H9 (cell line): ENCODE results near the gene EED. TPM values are rescaled to one million over a fixed set of nuclear protein-coding genes. Genes with fewer than 3 reads are reported as not detected.

Experiments used
- DNase-seq: peaks from one replicate; pipeline ENCODE4 v3.0.0-alpha.2; 2017
- H2AFZ ChIP-seq: one replicate; pipeline ENCODE4 v1.6.1; 2013; ENCODE audit warnings: mild to moderate bottlenecking, low read length, control low read depth, moderate library complexity
- H2AK5ac ChIP-seq: 2 replicates; pipeline ENCODE4 v1.6.1; 2013; ENCODE audit warnings: low read length, control low read depth, mixed read lengths; ENCODE audit not compliant: insufficient read length
- H2BK120ac ChIP-seq: one replicate; pipeline ENCODE4 v1.6.1; 2013; ENCODE audit warnings: low read depth, mild to moderate bottlenecking, low read length, control low read depth, inconsistent platforms; ENCODE audit not compliant: poor library complexity, severe bottlenecking
- H2BK12ac ChIP-seq: 2 replicates; pipeline ENCODE4 v1.6.1; 2013; ENCODE audit warnings: low read length, control low read depth, mixed read lengths, low read depth; ENCODE audit not compliant: insufficient read length
- H2BK15ac ChIP-seq: 2 replicates; pipeline ENCODE4 v1.6.1; 2013; ENCODE audit warnings: low read depth, low read length, control low read depth
- H2BK20ac ChIP-seq: one replicate; pipeline ENCODE4 v1.6.1; 2013; ENCODE audit warnings: low read depth, mild to moderate bottlenecking, low read length, control low read depth, inconsistent platforms; ENCODE audit not compliant: poor library complexity, severe bottlenecking
- H2BK5ac ChIP-seq: 2 replicates; pipeline ENCODE4 v1.6.1; 2013; ENCODE audit warnings: low read length, control low read depth, mixed read lengths; ENCODE audit not compliant: insufficient read length
- H3K14ac ChIP-seq: 2 replicates; pipeline ENCODE4 v1.6.1; 2013; ENCODE audit warnings: low read length, control low read depth; ENCODE audit not compliant: insufficient read depth
- H3K18ac ChIP-seq: 2 replicates; pipeline ENCODE4 v1.6.1; 2013; ENCODE audit warnings: low read depth, mild to moderate bottlenecking, mixed read lengths, low read length, control low read depth; ENCODE audit not compliant: insufficient read length
- H3K23ac ChIP-seq: 2 replicates; pipeline ENCODE4 v1.6.1; 2013; ENCODE audit warnings: low read length, control low read depth, mixed read lengths, low read depth; ENCODE audit not compliant: insufficient read length
- H3K23me2 ChIP-seq: 2 replicates; pipeline ENCODE4 v1.6.1; 2013; ENCODE audit warnings: low read depth, mild to moderate bottlenecking, mixed read lengths, low read length, control low read depth; ENCODE audit not compliant: insufficient read length, poor library complexity, severe bottlenecking
- H3K27ac ChIP-seq: 2 replicates; pipeline ENCODE4 v1.5.1; 2013; ENCODE audit warnings: low read length, control low read depth, mixed read lengths, low read depth; ENCODE audit not compliant: insufficient read length
- H3K27me3 ChIP-seq: 2 replicates; pipeline ENCODE4 v1.6.1; 2013; ENCODE audit warnings: low read length, control low read depth, inconsistent platforms; ENCODE audit not compliant: insufficient read depth
- H3K4ac ChIP-seq: 2 replicates; pipeline ENCODE4 v1.6.1; 2013; ENCODE audit warnings: low read depth, mild to moderate bottlenecking, control low read depth, inconsistent platforms, low read length, moderate library complexity
- H3K4me1 ChIP-seq: 2 replicates; pipeline ENCODE4 v1.6.1; 2013; ENCODE audit warnings: low read length, control low read depth, inconsistent platforms; ENCODE audit not compliant: insufficient read depth
- H3K4me2 ChIP-seq: 2 replicates; pipeline ENCODE4 v1.6.1; 2013; ENCODE audit warnings: low read length, control low read depth, mixed read lengths; ENCODE audit not compliant: insufficient read length, insufficient read depth
- H3K56ac ChIP-seq: 2 replicates; pipeline ENCODE4 v1.6.1; 2013; ENCODE audit warnings: low read depth, mild to moderate bottlenecking, mixed read lengths, low read length, control low read depth; ENCODE audit not compliant: insufficient read length
- H3K79me1 ChIP-seq: 2 replicates; pipeline ENCODE4 v1.6.1; 2013; ENCODE audit warnings: low read depth, mild to moderate bottlenecking, moderate library complexity, low read length, control low read depth, inconsistent platforms; ENCODE audit not compliant: insufficient read depth, poor library complexity, severe bottlenecking
- H3K79me2 ChIP-seq: 2 replicates; pipeline ENCODE4 v1.6.1; 2013; ENCODE audit warnings: low read length, control low read depth, inconsistent platforms; ENCODE audit not compliant: insufficient read depth
- H3K9ac ChIP-seq: 2 replicates; pipeline ENCODE4 v1.6.1; 2013; ENCODE audit warnings: low read length, control low read depth, mixed read lengths; ENCODE audit not compliant: insufficient read length; ENCODE audit errors: extremely low read depth
- H3K9me3 ChIP-seq: one replicate; pipeline ENCODE4 v1.6.1; 2013; ENCODE audit warnings: low read depth, low read length, inconsistent platforms; ENCODE audit not compliant: control insufficient read depth
- H3T11ph ChIP-seq: one replicate; pipeline ENCODE4 v1.6.1; 2013; ENCODE audit warnings: mild to moderate bottlenecking, low read length, control low read depth, inconsistent platforms
- H4K20me1 ChIP-seq: one replicate; pipeline ENCODE4 v1.6.1; 2013; ENCODE audit not compliant: control insufficient read depth, insufficient read length, insufficient read depth
- H4K5ac ChIP-seq: 2 replicates; pipeline ENCODE4 v1.6.1; 2013; ENCODE audit warnings: low read depth, mild to moderate bottlenecking, mixed read lengths, low read length, control low read depth; ENCODE audit not compliant: insufficient read length
- H4K8ac ChIP-seq: replicated peaks from 2 replicates; pipeline ENCODE4 v1.6.1; 2013; ENCODE audit warnings: low read length, control low read depth, mixed read lengths, low read depth; ENCODE audit not compliant: insufficient read length
- H4K91ac ChIP-seq: 2 replicates; pipeline ENCODE4 v1.6.1; 2013; ENCODE audit warnings: low read depth, mild to moderate bottlenecking, moderate library complexity, mixed read lengths, low read length, control low read depth; ENCODE audit not compliant: insufficient read length
- H3K27ac Mint-ChIP-seq, 3 experiments: 2 replicates in 2 of 3; 3 replicates in 1 of 3; pipeline ENCODE4 v1.8.0; 2020 to 2021; ENCODE audit warnings: mixed read lengths in 3 of 3, mild to moderate bottlenecking in 1 of 3, moderate library complexity in 1 of 3
- H3K27me3 Mint-ChIP-seq: 2 replicates; pipeline ENCODE4 v1.8.0; 2021; ENCODE audit warnings: low read depth, mild to moderate bottlenecking, moderate library complexity, mixed read lengths
- H3K36me3 Mint-ChIP-seq, 3 experiments: 2 replicates in 2 of 3; 3 replicates in 1 of 3; pipeline ENCODE4 v1.8.0; 2020 to 2021; ENCODE audit warnings: low read depth in 3 of 3, mixed read lengths in 3 of 3; ENCODE audit not compliant: insufficient read depth in 1 of 3
- H3K4me1 Mint-ChIP-seq, 2 experiments: 2 replicates each; pipeline ENCODE4 v1.8.0; 2020; ENCODE audit warnings: mixed read lengths in 2 of 2
- H3K4me3 Mint-ChIP-seq, 2 experiments: 2 replicates in 1 of 2; 3 replicates in 1 of 2; pipeline ENCODE4 v1.8.0; 2020 to 2021; ENCODE audit warnings: mild to moderate bottlenecking in 2 of 2, mixed read lengths in 2 of 2, moderate library complexity in 1 of 2
- H3K9me3 Mint-ChIP-seq, 2 experiments: 2 replicates in 1 of 2; 3 replicates in 1 of 2; pipeline ENCODE4 v1.8.0; 2020; ENCODE audit warnings: mild to moderate bottlenecking in 2 of 2, mixed read lengths in 2 of 2, moderate library complexity in 1 of 2
- WGBS: extraction: QIAGEN DNeasy Blood & Tissue Kit; methylation state at CpG from one replicate; pipeline ENCODE4 v1.1.7; 2013; ENCODE audit warnings: missing lambda C conversion rate, low lambda C conversion rate, mixed read lengths; ENCODE audit not compliant: insufficient read length; ENCODE audit errors: extremely low coverage; 5-methylcytosine and 5-hydroxymethylcytosine counted together
- total RNA-seq: library from RNA; stranded (reverse); gene quantifications from 2 replicates; pipeline ENCODE4 v1.2.1, GENCODE V29; 2021
- TF ChIP-seq, protein P1 (sequence below): fragments of 200-600 bp; sonication (generic); conservative IDR thresholded peaks from 3 replicates; pipeline ENCODE4 v1.8.0; 2021; ENCODE audit warnings: antibody characterized with exemption, mild to moderate bottlenecking

Gene EED
- total RNA-seq, 1 experiment from 2014 or later = 34.1 TPM

DNA sequence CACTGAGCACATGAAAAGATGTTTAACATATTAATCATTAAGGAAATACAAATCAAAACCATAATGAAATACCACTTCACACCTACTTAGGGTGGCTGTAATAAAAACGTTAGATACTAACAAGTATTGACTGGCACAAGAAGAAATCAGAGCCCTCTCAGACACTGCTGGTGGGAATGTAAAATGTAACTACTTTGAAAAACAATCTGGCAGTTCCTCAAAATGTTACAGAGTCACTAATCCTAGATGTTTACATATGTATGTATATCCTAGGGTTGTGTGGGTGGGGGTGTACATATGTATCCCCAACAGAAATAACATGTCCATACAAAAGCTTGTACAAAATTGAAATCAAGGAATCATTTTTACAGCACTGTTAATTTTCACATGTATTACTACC is 15.2 kb downstream of the EED start:
- no peak overlapping the region for H2BK12ac ChIP-seq
- no peaks in the 10 kb centered on the region for H4K20me1 ChIP-seq
- WGBS = no CpG with 5 or more reads among the region's 1 CpG
- no peak overlapping the region for H2BK120ac ChIP-seq
- no peak overlapping the region for H3K9ac ChIP-seq
- no peak overlapping the region for H3K18ac ChIP-seq
- no peak overlapping the region for H3K4ac ChIP-seq
- no peak overlapping the region for H4K91ac ChIP-seq
- TF ChIP-seq, protein P1, sequence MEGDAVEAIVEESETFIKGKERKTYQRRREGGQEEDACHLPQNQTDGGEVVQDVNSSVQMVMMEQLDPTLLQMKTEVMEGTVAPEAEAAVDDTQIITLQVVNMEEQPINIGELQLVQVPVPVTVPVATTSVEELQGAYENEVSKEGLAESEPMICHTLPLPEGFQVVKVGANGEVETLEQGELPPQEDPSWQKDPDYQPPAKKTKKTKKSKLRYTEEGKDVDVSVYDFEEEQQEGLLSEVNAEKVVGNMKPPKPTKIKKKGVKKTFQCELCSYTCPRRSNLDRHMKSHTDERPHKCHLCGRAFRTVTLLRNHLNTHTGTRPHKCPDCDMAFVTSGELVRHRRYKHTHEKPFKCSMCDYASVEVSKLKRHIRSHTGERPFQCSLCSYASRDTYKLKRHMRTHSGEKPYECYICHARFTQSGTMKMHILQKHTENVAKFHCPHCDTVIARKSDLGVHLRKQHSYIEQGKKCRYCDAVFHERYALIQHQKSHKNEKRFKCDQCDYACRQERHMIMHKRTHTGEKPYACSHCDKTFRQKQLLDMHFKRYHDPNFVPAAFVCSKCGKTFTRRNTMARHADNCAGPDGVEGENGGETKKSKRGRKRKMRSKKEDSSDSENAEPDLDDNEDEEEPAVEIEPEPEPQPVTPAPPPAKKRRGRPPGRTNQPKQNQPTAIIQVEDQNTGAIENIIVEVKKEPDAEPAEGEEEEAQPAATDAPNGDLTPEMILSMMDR = no peak
- Mint-ChIP-seq H3K4me3 (no peak overlapping the region), H3K9me3 (no peaks in the 10 kb centered on the region; a peak in 1 of 5 replicates), H3K27me3 (no peaks in the 10 kb centered on the region), H3K36me3 (peaks cover 20 to 53% (median 42%) of the 10 kb centered on the region in 3 experiments), H3K4me1 (0 out of 4 replicates have a peak, but pooled peaks cover 0 to 2% of the 10 kb centered on the region in 2 experiments), H3K27ac (no peak overlapping the region)
- H3K27ac ChIP-seq = no peak overlapping the region
- H4K8ac ChIP-seq = no peak overlapping the region
- no peaks in the 10 kb centered on the region for H3K4me1 ChIP-seq
- no peak overlapping the region for H2BK20ac ChIP-seq
- no peaks in the 10 kb centered on the region for H3K27me3 ChIP-seq
- no peak overlapping the region for H3K4me2 ChIP-seq
- no peaks in the 10 kb centered on the region for H3K23me2 ChIP-seq
- H2AK5ac ChIP-seq = no peak overlapping the region
- no peak overlapping the region for H3T11ph ChIP-seq
- no peak overlapping the region for H4K5ac ChIP-seq
- no peak overlapping the region for H3K56ac ChIP-seq
- no peak overlapping the region for H2BK15ac ChIP-seq
- no peak for DNase-seq
- H3K79me2 ChIP-seq = no peaks in the 10 kb centered on the region
- no peak overlapping the region for H3K23ac ChIP-seq
- no peak overlapping the region for H2BK5ac ChIP-seq
- H3K9me3 ChIP-seq = no peaks in the 10 kb centered on the region
- H3K79me1 ChIP-seq = no peaks in the 10 kb centered on the region
- H2AFZ ChIP-seq = no peak overlapping the region
- H3K14ac ChIP-seq = no peak overlapping the region
